ENCODE data around the gene CAMTA1.

Gene CAMTA1

GRCh38 chr1:7232441-7233236 is 447.4 kb downstream of the CAMTA1 start:
- TF ChIP-seq ZNF747 (tag by site-specific recombination; IDR thresholded peaks at IDR 0.05) (no peak), ZNF23 (tag by site-specific recombination; IDR thresholded peaks at IDR 0.05; ENCODE audit: borderline replicate concordance) (no peak), ZNF544 (tag by site-specific recombination; IDR thresholded peaks at IDR 0.05) (no peak), MEIS1 (CRISPR knock-in tag; IDR thresholded peaks at IDR 0.05; ENCODE audit: borderline replicate concordance) (no peak), ZNF19 (tag by site-specific recombination; IDR thresholded peaks at IDR 0.05; ENCODE audit: low read depth) (no peak), ZNF600 (tag by site-specific recombination; IDR thresholded peaks at IDR 0.05) (no peak), ZFP69B (tag by site-specific recombination; IDR thresholded peaks at IDR 0.05) (no peak), ZNF174 (tag by site-specific recombination; IDR thresholded peaks at IDR 0.05) (no peak)
- TF ChIP-seq, protein P1, sequence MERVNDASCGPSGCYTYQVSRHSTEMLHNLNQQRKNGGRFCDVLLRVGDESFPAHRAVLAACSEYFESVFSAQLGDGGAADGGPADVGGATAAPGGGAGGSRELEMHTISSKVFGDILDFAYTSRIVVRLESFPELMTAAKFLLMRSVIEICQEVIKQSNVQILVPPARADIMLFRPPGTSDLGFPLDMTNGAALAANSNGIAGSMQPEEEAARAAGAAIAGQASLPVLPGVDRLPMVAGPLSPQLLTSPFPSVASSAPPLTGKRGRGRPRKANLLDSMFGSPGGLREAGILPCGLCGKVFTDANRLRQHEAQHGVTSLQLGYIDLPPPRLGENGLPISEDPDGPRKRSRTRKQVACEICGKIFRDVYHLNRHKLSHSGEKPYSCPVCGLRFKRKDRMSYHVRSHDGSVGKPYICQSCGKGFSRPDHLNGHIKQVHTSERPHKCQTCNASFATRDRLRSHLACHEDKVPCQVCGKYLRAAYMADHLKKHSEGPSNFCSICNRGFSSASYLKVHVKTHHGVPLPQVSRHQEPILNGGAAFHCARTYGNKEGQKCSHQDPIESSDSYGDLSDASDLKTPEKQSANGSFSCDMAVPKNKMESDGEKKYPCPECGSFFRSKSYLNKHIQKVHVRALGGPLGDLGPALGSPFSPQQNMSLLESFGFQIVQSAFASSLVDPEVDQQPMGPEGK (tag by site-specific recombination; IDR thresholded peaks at IDR 0.05) = no peak
- TF ChIP-seq, protein P2, sequence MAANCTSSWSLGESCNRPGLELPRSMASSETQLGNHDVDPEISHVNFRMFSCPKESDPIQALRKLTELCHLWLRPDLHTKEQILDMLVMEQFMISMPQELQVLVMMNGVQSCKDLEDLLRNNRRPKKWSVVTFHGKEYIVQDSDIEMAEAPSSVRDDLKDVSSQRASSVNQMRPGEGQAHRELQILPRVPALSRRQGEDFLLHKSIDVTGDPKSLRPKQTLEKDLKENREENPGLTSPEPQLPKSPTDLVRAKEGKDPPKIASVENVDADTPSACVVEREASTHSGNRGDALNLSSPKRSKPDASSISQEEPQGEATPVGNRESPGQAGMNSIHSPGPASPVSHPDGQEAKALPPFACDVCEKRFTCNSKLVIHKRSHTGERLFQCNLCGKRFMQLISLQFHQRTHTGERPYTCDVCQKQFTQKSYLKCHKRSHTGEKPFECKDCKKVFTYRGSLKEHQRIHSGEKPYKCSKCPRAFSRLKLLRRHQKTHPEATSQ (tag by site-specific recombination; IDR thresholded peaks at IDR 0.05) = no peak
- TF ChIP-seq, protein P3, sequence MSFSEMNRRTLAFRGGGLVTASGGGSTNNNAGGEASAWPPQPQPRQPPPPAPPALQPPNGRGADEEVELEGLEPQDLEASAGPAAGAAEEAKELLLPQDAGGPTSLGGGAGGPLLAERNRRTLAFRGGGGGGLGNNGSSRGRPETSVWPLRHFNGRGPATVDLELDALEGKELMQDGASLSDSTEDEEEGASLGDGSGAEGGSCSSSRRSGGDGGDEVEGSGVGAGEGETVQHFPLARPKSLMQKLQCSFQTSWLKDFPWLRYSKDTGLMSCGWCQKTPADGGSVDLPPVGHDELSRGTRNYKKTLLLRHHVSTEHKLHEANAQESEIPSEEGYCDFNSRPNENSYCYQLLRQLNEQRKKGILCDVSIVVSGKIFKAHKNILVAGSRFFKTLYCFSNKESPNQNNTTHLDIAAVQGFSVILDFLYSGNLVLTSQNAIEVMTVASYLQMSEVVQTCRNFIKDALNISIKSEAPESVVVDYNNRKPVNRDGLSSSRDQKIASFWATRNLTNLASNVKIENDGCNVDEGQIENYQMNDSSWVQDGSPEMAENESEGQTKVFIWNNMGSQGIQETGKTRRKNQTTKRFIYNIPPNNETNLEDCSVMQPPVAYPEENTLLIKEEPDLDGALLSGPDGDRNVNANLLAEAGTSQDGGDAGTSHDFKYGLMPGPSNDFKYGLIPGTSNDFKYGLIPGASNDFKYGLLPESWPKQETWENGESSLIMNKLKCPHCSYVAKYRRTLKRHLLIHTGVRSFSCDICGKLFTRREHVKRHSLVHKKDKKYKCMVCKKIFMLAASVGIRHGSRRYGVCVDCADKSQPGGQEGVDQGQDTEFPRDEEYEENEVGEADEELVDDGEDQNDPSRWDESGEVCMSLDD (tag by site-specific recombination; IDR thresholded peaks at IDR 0.05) = no peak
- Histone ChIP-seq H3K27ac (ENCODE audit: extremely low read depth, low read depth, low read length) (no peak overlapping the region), H3K36me3 (ENCODE audit: control insufficient read depth in 2 of 2, insufficient read depth in 1 of 2, low read length in 2 of 2) (no peaks in the 10 kb centered on the region), H3K4me1 (ENCODE audit: control insufficient read depth, insufficient read depth, low read length) (no peaks in the 10 kb centered on the region), H3K4me3 (ENCODE audit: low read depth, low read length) (no peak overlapping the region), H3K9me3 (ENCODE audit: control insufficient read depth, insufficient read depth, low read depth, low read length) (no peaks in the 10 kb centered on the region)
- ChIA-PET POLR2A (no interaction called here), CTCF (interaction anchor here (1.0 kb wide), 1 partner anchor 35 kb away, joined by 3 read pairs; no protein-coding TSS in a partner anchor)

- CTCF ChIA-PET = no interaction called here
- POLR2A ChIA-PET = no interaction called here
- H3K9me3 ChIP-seq (ENCODE audit: control insufficient read depth, insufficient read depth, low read depth, low read length) = no peaks in the 10 kb centered on the region
- no peak overlapping the region for H3K4me3 ChIP-seq (ENCODE audit: low read depth, low read length)
- no peak overlapping the region for H3K27ac ChIP-seq (ENCODE audit: extremely low read depth, low read depth, low read length)
- no peak for TF ChIP-seq ZNF221 (tag by site-specific recombination; IDR thresholded peaks at IDR 0.05; ENCODE audit: borderline replicate concordance)
- no peak for TF ChIP-seq CTCF (tag by site-specific recombination; IDR thresholded peaks at IDR 0.05)
- TF ChIP-seq ZBTB8A (tag by site-specific recombination; IDR thresholded peaks at IDR 0.05) = no peak
- TF ChIP-seq ZNF747 (tag by site-specific recombination; IDR thresholded peaks at IDR 0.05) = no peak
- TF ChIP-seq ZNF837 (tag by site-specific recombination; IDR thresholded peaks at IDR 0.05) = no peak
- TF ChIP-seq ZNF529 (tag by site-specific recombination; IDR thresholded peaks at IDR 0.05; ENCODE audit: insufficient replicate concordance) = no peak
- TF ChIP-seq HOXC10 (CRISPR knock-in tag; IDR thresholded peaks at IDR 0.05) = no peak
- no peak for TF ChIP-seq ZBTB49 (tag by site-specific recombination; IDR thresholded peaks at IDR 0.05; ENCODE audit: low read depth)
- no peak for TF ChIP-seq ZXDB (tag by site-specific recombination; IDR thresholded peaks at IDR 0.05)
- TF ChIP-seq ZNF157 (tag by site-specific recombination; IDR thresholded peaks at IDR 0.05) = no peak
- no peak for TF ChIP-seq ZEB2 (tag by site-specific recombination; IDR thresholded peaks at IDR 0.05)
- no peak for TF ChIP-seq ZNF140 (tag by site-specific recombination; IDR thresholded peaks at IDR 0.05)
- H3K36me3 ChIP-seq (ENCODE audit: control insufficient read depth in 2 of 2, insufficient read depth in 1 of 2, low read length in 2 of 2) = no peaks in the 10 kb centered on the region
- no peaks in the 10 kb centered on the region for H3K4me1 ChIP-seq (ENCODE audit: control insufficient read depth, insufficient read depth, low read length)
Observed at GRCh38 chr1:7233237-7233540, 447.9 kb downstream of the CAMTA1 start.

Data from HEK293 (cell line).